Measurements from ENCODE around the gene CAPN12.

GRCh38 chr19:38723990-38724854 lies 20.1 kb downstream of the CAPN12 start:
- TF ChIP-seq, protein P1, sequence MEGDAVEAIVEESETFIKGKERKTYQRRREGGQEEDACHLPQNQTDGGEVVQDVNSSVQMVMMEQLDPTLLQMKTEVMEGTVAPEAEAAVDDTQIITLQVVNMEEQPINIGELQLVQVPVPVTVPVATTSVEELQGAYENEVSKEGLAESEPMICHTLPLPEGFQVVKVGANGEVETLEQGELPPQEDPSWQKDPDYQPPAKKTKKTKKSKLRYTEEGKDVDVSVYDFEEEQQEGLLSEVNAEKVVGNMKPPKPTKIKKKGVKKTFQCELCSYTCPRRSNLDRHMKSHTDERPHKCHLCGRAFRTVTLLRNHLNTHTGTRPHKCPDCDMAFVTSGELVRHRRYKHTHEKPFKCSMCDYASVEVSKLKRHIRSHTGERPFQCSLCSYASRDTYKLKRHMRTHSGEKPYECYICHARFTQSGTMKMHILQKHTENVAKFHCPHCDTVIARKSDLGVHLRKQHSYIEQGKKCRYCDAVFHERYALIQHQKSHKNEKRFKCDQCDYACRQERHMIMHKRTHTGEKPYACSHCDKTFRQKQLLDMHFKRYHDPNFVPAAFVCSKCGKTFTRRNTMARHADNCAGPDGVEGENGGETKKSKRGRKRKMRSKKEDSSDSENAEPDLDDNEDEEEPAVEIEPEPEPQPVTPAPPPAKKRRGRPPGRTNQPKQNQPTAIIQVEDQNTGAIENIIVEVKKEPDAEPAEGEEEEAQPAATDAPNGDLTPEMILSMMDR (conservative IDR thresholded peaks at IDR 0.05; ENCODE audit: low read length): no peak
- no peak for TF ChIP-seq EZH2phosphoT487 (IDR thresholded peaks at IDR 0.05; ENCODE audit: borderline replicate concordance)
